SK-N-SH (cell line): ENCODE data around the gene FYN. TPM values are rescaled to one million over a fixed set of nuclear protein-coding genes. Genes with fewer than 3 reads are reported as not detected.

Source experiments
- CTCF ChIA-PET: fragments of 300-600, 350-600 bp; formaldehyde crosslinking; extraction: SDS; loops from one replicate; lab custom pipeline; 2021; lab: Yijun Ruan, JAX
- POLR2A ChIA-PET: fragments of 350-600 bp; sonication (Branson Sonifier 250); formaldehyde crosslinking; extraction: SDS; loops from one replicate; lab custom pipeline; 2020; ENCODE audit warnings: antibody characterized with exemption, inconsistent platforms; lab: Yijun Ruan, JAX
- DNase-seq: peaks from one replicate; pipeline ENCODE4 v3.0.0; 2012
- H2AFZ ChIP-seq: fragments of 200-600 bp; sonication (generic); 2 replicates; pipeline ENCODE4 v1.8.1; 2016; ENCODE audit warnings: antibody characterized with exemption, mild to moderate bottlenecking, low read depth
- H3F3A ChIP-seq: fragments of 200-600 bp; sonication (generic); replicated peaks from 2 replicates; pipeline ENCODE3; 2016; ENCODE audit warnings: antibody characterized with exemption, mild to moderate bottlenecking; ENCODE audit not compliant: insufficient read depth
- H3K27ac ChIP-seq, 2 experiments: fragments of 200-500 bp in 1 of 2; fragments of 200-600 bp in 1 of 2; sonication (Bioruptor generic) in 1 of 2; sonication (generic), shearing (Covaris generic) in 1 of 2; 2 replicates each; pipeline versions ENCODE4 v1.5.1 to v1.6.1; 2014 to 2016; ENCODE audit warnings: low read depth in 2 of 2, inconsistent platforms in 1 of 2, low read length in 1 of 2, mild to moderate bottlenecking in 1 of 2, mixed read lengths in 1 of 2
- H3K27me3 ChIP-seq: fragments of 200-600 bp; sonication (generic), shearing (Covaris generic); 2 replicates; pipeline ENCODE4 v1.6.1; 2016; ENCODE audit warnings: mixed run types; ENCODE audit not compliant: insufficient read depth
- H3K36me3 ChIP-seq, 2 experiments: fragments of 200-500 bp in 1 of 2; fragments of 200-600 bp in 1 of 2; sonication (Bioruptor generic) in 1 of 2; sonication (generic) in 1 of 2; replicated peaks in 1 of 2; 2 replicates each; pipeline versions ENCODE3 to v1.5.1; 2014 to 2016; ENCODE audit warnings: low read length in 1 of 2, mild to moderate bottlenecking in 1 of 2; ENCODE audit not compliant: insufficient read depth in 2 of 2, control insufficient read depth in 1 of 2
- H3K4me1 ChIP-seq, 2 experiments: fragments of 200-500 bp in 1 of 2; fragments of 200-600 bp in 1 of 2; sonication (Bioruptor generic) in 1 of 2; sonication (generic), shearing (Covaris generic) in 1 of 2; 2 replicates each; pipeline versions ENCODE4 v1.5.1 to v1.6.1; 2014 to 2016; ENCODE audit warnings: low read depth in 1 of 2, low read length in 1 of 2, mixed run types in 1 of 2; ENCODE audit not compliant: insufficient read depth in 2 of 2, control insufficient read depth in 1 of 2
- H3K4me2 ChIP-seq: fragments of 200-600 bp; sonication (generic), shearing (Covaris generic); 2 replicates; pipeline ENCODE4 v1.6.1; 2017; ENCODE audit warnings: mixed run types
- H3K4me3 ChIP-seq, 2 experiments: fragments of 200-500 bp in 1 of 2; fragments of 200-600 bp in 1 of 2; sonication (Bioruptor generic) in 1 of 2; sonication (generic), shearing (Covaris generic) in 1 of 2; 2 replicates each; pipeline versions ENCODE4 v1.5.1 to v1.8.1; 2014 to 2016; ENCODE audit warnings: low read depth in 2 of 2, inconsistent platforms in 1 of 2, low read length in 1 of 2, mild to moderate bottlenecking in 1 of 2, mixed read lengths in 1 of 2, moderate library complexity in 1 of 2
- H3K79me2 ChIP-seq: fragments of 200-600 bp; sonication (generic); 2 replicates; pipeline ENCODE4 v1.8.1; 2017; ENCODE audit warnings: mild to moderate bottlenecking; ENCODE audit not compliant: insufficient read depth
- H3K9ac ChIP-seq: fragments of 200-600 bp; sonication (generic); 2 replicates; pipeline ENCODE4 v1.6.1; 2017; ENCODE audit warnings: mixed run types
- H3K9me2 ChIP-seq: fragments of 200-600 bp; sonication (generic); 2 replicates; pipeline ENCODE4 v1.6.1; 2017; ENCODE audit warnings: mixed run types
- H3K9me3 ChIP-seq: fragments of 200-600 bp; sonication (generic); 2 replicates; pipeline ENCODE4 v1.6.1; 2017; ENCODE audit warnings: mixed run types, mild to moderate bottlenecking, moderate library complexity
- H4K20me1 ChIP-seq: fragments of 200-600 bp; sonication (generic); 2 replicates; pipeline ENCODE4 v1.6.1; 2017; ENCODE audit warnings: mild to moderate bottlenecking, mixed run types; ENCODE audit not compliant: insufficient read depth
- CHD2 ChIP-seq: fragments of 150-350 bp; IDR thresholded peaks from 2 replicates; pipeline ENCODE4 v1.6.1; 2018; ENCODE audit warnings: low read length; ENCODE audit not compliant: partially characterized antibody
- CTCF ChIP-seq: fragments of 200-600 bp; sonication (generic); IDR thresholded peaks from 2 replicates; pipeline ENCODE4 v1.6.1; 2017; ENCODE audit warnings: antibody characterized with exemption, mild to moderate bottlenecking, moderate library complexity
- EZH2phosphoT487 ChIP-seq: fragments of 200-600 bp; sonication (generic); IDR thresholded peaks from 2 replicates; pipeline ENCODE4 v1.6.1; 2017; ENCODE audit warnings: low read depth, mixed run types, mild to moderate bottlenecking, antibody characterized with exemption, moderate library complexity, borderline replicate concordance
- POLR2AphosphoS5 ChIP-seq: IDR thresholded peaks from 2 replicates; pipeline ENCODE4 v1.6.1; 2012; ENCODE audit warnings: low read depth, low read length
- RCOR1 ChIP-seq: fragments of 150-350 bp; IDR thresholded peaks from 2 replicates; pipeline ENCODE4 v1.6.1; 2017; ENCODE audit warnings: antibody characterized with exemption, low read length
- REST ChIP-seq: IDR thresholded peaks from 2 replicates; pipeline ENCODE4 v1.6.1; 2012; ENCODE audit warnings: mild to moderate bottlenecking, low read depth, low read length, moderate library complexity
- RFX5 ChIP-seq: IDR thresholded peaks from 2 replicates; pipeline ENCODE4 v1.6.1; 2012; ENCODE audit warnings: mild to moderate bottlenecking, improper control_type of control experiment, low read length
- RXRA ChIP-seq: IDR thresholded peaks from 2 replicates; pipeline ENCODE4 v1.4.0; 2012; ENCODE audit warnings: low read depth, mild to moderate bottlenecking, borderline replicate concordance
- TEAD4 ChIP-seq: IDR thresholded peaks from 2 replicates; pipeline ENCODE4 v1.4.0; 2012; ENCODE audit warnings: mild to moderate bottlenecking, borderline replicate concordance; ENCODE audit not compliant: insufficient read depth
- USF1 ChIP-seq: IDR thresholded peaks from 2 replicates; pipeline ENCODE4 v1.4.0; 2012; ENCODE audit warnings: low read depth, borderline replicate concordance
- USF2 ChIP-seq: fragments of 150-350 bp; IDR thresholded peaks from 2 replicates; pipeline ENCODE4 v1.6.1; 2017; ENCODE audit warnings: antibody characterized with exemption, low read length, low read depth, borderline replicate concordance
- WGBS: methylation state at CpG from one replicate; pipeline ENCODE4 v1.1.6; 2017; ENCODE audit warnings: low lambda C conversion rate; 5-methylcytosine and 5-hydroxymethylcytosine counted together
- polyA plus RNA-seq, 3 experiments: library from polyadenylated mRNA; depleted of rRNA; stranded (reverse); fragments of >200 nt; gene quantifications; 2 replicates each; pipeline ENCODE4 v1.2.3, GENCODE V29; 2012

The FYN gene
- polyA plus RNA-seq, 1 of the 3 experiments (the other 2 are of a cell fraction): 31.0 TPM

- Histone ChIP-seq H3K9ac (no peak overlapping the region), H2AFZ (no peak overlapping the region), H4K20me1 (no peaks in the 10 kb centered on the region), H3K9me2 (no peaks in the 10 kb centered on the region), H3K27me3 (no peaks in the 10 kb centered on the region), H3K4me2 (no peak overlapping the region), H3K79me2 (peaks cover 11% of the 10 kb centered on the region; the same call in 1 of the 2 replicates), H3K36me3 (no peaks in the 10 kb centered on the region), H3K27ac (peak overlapping the region in 1 of 2 experiments; percentile 82; a peak in 2 of 4 replicates), H3K4me1 (peaks cover 39 to 55% of the 10 kb centered on the region in 2 experiments; a peak in 3 of 4 replicates), H3K9me3 (no peaks in the 10 kb centered on the region), H3F3A (peaks cover 12% of the 10 kb centered on the region), H3K4me3 (no peak overlapping the region)
- TF ChIP-seq RFX5: no peak
- TF ChIP-seq CTCF: no peak
- no peak for TF ChIP-seq EZH2phosphoT487
- TF ChIP-seq USF2: no peak
- TF ChIP-seq RCOR1: no peak
- TF ChIP-seq TEAD4: no peak
- no peak for TF ChIP-seq REST
- no peak for TF ChIP-seq CHD2
- no peak for TF ChIP-seq USF1
- TF ChIP-seq RXRA: no peak
- TF ChIP-seq POLR2AphosphoS5: no peak
- ChIA-PET POLR2A (no interaction called here), CTCF (interaction anchor here (0.8 to 2.5 kb wide), 4 partner anchors 16 to 383 kb away, joined by 3 to 10 read pairs (median 6); no protein-coding TSS in a partner anchor)
- WGBS: 92% methylated on average over 2 of the region's 2 CpGs
- no peak for DNase-seq
Observed at GRCh38 chr6:111761212-111761611, 112.0 kb downstream of the FYN start.
